A172 (cell line): ENCODE measurements around the gene NUCKS1. TPM values are rescaled to one million over a fixed set of nuclear protein-coding genes. Genes with fewer than 3 reads are reported as not detected.

Experiments used
- DNase-seq: peaks from one replicate; pipeline ENCODE4 v3.0.0-alpha.2; 2015; ENCODE audit warnings: low spot score
- total RNA-seq: library from RNA; depleted of rRNA; stranded (reverse); fragments of >200 nt; shearing (Covaris generic); gene quantifications from 2 replicates; pipeline ENCODE4 v1.2.3, GENCODE V29; 2014; rRNA removed

NUCKS1 gene
- 323 and 355 TPM in 2 replicates for total RNA-seq

GRCh38 chr1:205750138-205751035, at the start of gene NUCKS1:
NUCKS1 (minus strand) TSS chr1:205750182; CDS start chr1:205749973, 209 bp downstream.
- DNase-seq, result peak; percentile 100

GRCh38 chr1:205798577-205798976, 48.6 kb upstream of the NUCKS1 start:
- no peak for DNase-seq

GRCh38 chr1:205797168-205797567, 47.2 kb upstream of the NUCKS1 start:
- DNase-seq, result no peak

- DNase-seq, result no peak
These were observed 44.2 kb upstream of the NUCKS1 start for GRCh38 chr1:205794011-205794730.

- DNase-seq, result no peak
These were observed 43.1 kb upstream of the NUCKS1 start for GRCh38 chr1:205792961-205793673.

GRCh38 chr1:205792481-205792881, 42.5 kb upstream of the NUCKS1 start:
- no peak for DNase-seq

GRCh38 chr1:205791568-205792180, 41.7 kb upstream of the NUCKS1 start:
- DNase-seq, result peak; percentile 72

- DNase-seq, result no peak
These were observed 37.4 kb upstream of the NUCKS1 start for GRCh38 chr1:205787287-205787916.

GRCh38 chr1:205786601-205787000, 36.6 kb upstream of the NUCKS1 start:
- no peak for DNase-seq

GRCh38 chr1:205785446-205785845, 35.5 kb upstream of the NUCKS1 start:
- no peak for DNase-seq

- DNase-seq, result no peak
These were observed 33.9 kb upstream of the NUCKS1 start for GRCh38 chr1:205783904-205784303.

GRCh38 chr1:205783433-205783795, 33.4 kb upstream of the NUCKS1 start:
- no peak for DNase-seq

GRCh38 chr1:205782627-205783432, 32.8 kb upstream of the NUCKS1 start:
- DNase-seq, result no peak

GRCh38 chr1:205780335-205780734, 30.4 kb upstream of the NUCKS1 start:
- DNase-seq, result no peak

GRCh38 chr1:205777994-205778393, 28.0 kb upstream of the NUCKS1 start:
- DNase-seq, result no peak

- DNase-seq, result peak; percentile 27
These were observed 25.7 kb upstream of the NUCKS1 start for GRCh38 chr1:205775717-205776056.

GRCh38 chr1:205775015-205775716, 25.2 kb upstream of the NUCKS1 start, which contains the start of gene RAB29:
RAB29 (minus strand) TSS chr1:205775482; CDS start chr1:205774956, 526 bp downstream.
- DNase-seq, result peak; percentile 72

GRCh38 chr1:205774198-205775014, 24.4 kb upstream of the NUCKS1 start:
- peak; percentile 18 for DNase-seq

GRCh38 chr1:205772607-205773032, 22.6 kb upstream of the NUCKS1 start:
- no peak for DNase-seq
